ENCODE data around the gene MAFB.

MAFB gene

DNA sequence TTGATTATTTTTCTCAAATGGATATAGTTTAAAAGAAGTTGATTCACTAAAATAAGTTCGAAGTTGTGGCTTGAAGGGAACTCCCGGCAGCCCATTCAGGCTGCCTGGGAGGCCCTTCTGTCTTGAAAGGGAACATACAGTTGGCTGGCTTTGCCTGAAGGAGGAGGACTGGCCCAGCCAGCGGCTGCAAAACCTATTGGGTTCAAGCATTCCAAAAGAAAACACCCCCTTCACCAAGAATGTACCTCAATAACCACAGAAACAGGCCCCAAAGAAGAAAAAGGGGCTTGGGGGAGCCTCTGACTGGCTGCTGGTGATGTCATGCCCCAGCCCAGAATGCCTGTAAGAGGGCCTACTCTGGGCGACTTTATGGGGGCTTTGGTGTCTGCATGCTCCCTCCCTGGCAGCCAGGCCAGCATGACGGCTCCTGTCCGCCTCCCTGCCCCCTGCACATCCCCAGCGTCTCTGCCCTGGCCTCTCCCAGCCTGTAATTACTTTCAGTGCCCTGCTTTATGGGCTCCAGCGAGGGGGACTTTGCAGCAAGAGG lies 36.5 kb downstream of the MAFB start:
- DNase-seq: no peak

DNA sequence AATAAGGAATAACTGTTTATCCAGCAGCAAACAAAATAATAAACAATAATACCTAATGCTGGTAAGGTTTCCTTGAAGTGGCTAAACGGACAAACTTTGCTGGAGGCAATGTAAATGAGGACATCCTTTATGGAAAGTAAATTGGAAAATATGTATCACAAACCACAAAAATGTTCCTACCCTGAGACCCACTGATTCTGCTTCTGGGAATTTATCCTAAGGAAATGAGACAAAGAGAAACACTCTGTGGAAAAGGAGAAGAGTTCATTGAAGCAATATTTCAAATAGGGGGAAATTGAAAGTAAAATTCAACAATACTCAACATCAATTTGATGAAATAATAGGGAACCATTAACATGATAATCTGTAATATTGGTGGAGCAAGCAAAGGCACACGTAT lies 37.9 kb downstream of the MAFB start:
- DNase-seq: no peak

DNA sequence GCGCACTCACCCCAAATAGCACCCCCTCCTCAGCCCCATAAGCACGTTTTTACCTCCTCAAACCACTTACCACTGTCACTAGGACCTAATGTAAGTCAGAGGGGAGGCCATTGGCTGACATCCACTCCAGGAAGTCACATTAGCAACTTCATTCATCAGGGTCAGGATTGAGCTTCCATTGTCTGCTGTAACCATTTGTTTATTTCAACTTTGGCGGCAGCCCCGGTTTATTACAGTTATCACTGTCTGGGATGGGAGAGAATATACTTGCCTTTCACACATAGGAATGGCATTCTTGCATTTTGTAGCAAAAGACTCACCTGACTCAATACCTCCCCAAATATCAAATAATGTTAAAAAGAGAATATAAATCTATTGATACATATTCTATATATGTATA lies 38.3 kb downstream of the MAFB start:
- DNase-seq: no peak

DNA sequence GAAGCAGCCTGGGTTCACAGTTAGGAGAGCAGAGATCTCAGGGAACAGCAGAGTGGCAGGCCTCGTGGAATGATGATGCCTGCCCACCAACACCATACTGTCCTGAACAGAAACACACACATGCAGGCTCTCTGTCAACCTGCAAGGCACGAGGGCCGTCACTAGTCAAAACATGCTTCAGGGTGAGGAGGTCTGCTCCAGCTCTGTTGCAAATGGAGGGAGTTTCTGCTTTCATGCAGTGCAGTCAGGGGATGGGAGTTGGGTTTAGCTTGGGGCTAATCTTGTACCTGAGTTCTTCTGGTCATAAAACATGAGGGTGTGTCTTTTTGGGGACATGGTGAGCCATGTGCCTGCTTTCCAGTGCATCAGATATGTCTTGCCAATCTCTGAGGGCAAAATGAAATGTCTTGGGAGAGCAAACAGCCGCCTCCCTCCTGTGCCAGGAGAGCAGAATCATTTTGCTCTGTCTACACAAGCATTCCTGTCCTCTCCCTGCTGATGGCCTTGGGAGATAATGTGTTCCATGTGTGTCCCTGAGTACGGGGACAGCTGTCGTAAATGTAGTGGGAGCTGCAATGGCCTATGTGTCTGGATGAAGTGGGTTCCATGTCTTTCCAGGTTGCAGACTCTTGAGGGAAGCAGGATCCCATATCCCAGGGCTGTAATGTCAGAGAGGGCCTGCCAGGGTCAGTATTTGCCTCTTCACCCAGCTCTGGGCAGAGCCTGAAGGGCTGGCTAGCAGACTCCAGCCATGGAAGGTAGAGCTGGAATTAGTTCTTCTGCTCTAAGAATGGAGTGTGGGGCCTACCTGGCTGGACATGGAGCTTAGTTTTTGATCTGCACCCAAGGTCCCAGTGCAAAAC lies 40.6 kb downstream of the MAFB start:
- no peak for DNase-seq

DNA sequence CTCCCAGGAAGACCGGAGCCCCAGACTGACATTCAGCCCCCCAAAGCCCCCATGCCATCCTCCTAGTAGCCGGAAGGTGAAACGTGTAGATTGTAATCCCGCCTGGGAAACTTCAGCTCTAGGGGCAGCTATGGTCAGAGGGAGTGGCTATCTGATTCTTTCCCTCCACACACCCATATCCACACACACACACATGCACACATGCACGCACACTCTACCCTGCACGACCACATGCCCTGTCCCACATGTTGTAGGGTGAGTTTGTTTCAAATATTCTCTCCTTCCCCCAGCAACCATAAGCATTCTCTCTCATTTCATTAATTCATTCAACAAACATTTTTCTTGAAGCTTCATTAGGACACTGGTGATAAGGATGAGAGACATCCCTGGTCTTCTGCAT lies 42.2 kb downstream of the MAFB start:
- DNase-seq: no peak

DNA sequence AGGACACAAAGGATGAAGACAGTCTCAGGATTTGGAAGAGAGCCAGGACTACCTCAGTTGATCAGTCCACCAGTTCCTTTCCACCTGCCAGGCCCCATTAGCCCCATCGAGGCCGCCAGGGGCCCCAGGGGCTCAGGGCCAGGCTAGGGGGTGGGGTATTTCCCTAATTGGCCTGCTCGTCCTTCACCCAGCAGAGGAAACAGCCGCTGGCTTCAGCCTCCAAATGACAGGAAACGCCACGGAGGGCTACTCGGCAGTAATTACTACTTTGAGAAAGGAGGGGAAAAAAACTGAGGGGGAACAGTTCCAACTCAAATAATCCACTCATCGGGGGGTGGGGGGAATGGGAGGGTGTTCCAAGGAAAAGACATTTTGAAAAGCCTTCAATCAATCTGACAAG lies 42.7 kb downstream of the MAFB start:
- DNase-seq: no peak

DNA sequence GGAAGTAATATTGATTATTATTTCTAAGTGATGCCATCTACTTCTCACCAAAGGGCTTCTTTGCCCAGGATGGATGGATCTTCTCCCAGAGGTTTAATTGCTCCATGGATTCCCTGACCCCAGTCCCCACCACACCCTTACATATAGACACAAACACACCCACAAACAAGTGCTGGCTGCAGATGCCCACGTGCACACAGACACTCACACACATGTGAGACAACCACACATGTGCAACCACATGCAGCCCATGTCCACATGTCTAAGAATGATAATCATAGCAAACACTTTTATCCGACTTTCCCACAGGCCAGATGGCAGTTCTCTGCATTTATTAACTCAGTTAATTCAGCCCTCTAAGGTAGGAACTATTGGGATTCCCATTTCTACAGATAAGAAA lies 44.2 kb downstream of the MAFB start:
- no peak for DNase-seq

DNA sequence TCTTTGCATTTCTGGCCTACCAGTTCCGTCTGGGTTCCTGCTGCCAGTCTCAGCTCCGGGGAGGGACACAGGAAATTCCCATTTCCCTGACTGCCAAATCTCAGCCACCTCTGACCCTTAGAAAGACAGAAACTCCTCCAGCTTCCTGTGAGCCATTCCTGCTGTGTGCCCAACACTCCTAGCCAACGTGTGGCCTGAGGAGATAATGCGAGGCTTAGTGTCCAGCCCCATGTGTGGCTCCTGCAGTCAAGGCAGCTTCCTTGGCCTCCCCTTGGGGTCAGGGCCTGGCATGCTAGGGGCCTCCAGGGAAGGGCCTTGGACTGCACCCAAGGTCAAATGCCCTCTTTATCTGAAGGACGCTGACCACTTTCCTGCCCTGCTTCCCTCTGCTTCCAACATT lies 45.1 kb downstream of the MAFB start:
- no peak for DNase-seq

DNA sequence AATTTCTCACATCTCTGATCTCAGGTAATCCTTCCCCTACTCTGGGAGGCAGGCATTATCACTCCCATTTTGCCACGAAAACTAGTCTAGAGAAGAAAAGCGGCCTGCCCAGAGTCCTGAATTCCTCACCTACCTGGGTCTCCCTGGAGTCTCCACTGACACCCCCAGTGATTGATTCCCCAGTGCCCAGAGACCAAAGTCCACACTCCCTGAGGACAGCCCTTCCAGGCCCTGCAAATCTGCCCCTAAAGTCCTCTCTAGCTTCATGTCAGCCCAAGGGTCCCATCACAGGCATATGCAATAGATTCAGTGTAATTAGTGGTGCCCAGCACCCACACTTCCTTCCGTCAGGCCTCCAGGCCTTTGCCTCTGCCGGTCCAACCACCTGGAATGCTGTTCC lies 47.2 kb downstream of the MAFB start:
- DNase-seq: no peak

DNA sequence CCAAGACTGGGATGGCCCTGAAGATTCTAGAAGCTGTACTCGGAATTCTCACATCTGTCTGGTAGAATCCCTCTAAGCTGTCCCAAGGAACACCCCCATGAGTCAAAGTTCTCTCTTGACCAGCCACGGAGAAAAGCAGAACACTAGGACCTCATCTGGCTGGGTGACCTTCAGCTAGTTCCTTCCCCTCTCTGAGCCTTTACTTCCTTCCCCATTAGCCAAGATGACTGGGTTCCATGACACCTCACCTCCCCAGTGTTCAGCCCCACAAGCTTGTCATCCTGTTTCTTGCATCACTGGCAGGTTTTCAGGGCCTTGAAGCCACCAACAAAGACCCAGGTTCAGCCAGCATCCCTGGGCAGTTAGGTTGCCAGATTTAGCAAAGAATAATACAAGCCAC lies 47.8 kb downstream of the MAFB start:
- no peak for DNase-seq

DNA sequence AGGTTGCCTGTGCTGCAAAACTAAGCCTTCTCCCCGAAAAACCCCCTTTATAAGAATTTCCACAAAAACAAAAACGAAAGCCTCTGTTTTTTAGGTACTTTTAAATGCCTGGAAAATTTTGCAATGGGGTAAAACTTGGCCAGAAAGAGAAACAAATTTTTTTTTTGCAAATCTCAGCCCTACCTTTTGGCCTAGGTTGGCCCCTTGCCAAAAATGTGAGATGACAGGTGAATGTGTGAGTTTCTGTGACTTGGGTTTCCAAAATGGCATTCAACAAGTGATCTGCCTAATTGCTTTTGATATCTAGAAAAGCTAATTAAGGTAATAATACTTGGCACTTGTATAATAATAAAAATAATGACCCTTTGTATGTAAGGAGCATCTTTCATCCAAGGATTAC lies 48.4 kb downstream of the MAFB start:
- no peak for DNase-seq

DNA sequence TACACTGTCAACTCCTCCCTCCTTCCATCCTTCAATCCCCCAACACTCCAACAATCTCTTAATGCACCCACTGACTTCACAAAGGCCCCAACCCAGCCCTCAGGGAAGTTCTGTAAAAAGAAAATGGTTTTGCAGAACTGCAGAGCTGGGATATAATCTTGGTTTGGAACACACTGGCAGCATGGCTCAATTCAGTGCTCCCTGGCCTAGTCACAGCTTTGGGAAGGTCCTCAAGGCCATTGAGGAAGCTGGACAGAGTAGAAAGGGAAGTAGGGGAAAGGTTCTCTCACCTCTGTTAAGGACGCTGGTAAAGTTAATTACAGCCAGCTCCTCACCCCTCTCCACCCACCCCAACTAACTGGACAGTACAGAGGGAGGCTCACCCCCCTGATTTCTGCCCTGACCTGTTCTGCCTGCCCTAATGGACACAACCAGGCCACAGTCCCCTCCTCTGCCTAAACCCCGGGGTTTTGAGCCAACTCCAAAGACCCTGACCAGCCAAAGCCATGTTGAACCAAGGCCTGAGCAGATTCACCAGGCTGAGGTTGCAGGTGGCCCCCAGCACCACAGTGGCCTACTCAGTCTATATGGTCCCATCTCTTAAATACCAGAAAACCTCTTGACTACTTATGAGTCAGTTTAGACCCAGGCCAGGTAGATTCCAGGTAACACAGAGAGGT lies 49.2 kb downstream of the MAFB start:
- no peak for DNase-seq

DNA sequence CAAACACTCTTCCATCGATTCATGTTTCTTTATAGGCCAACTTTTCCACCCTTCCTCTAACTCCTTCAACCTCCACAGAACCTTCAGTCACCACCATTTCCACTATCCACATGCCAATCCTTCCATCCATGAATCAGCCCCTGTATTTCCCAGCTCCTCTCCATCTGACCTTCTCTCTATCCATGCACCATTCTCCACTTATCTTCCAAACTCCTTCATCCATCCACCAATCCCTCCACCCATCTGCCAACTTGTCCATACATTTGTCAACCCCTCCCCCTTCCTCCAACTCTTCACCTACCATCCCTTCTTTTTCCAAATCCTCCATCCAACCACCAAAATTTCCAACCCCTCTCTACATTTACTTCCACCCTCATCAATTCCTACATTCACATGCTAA lies 49.9 kb downstream of the MAFB start:
- DNase-seq: no peak

DNA sequence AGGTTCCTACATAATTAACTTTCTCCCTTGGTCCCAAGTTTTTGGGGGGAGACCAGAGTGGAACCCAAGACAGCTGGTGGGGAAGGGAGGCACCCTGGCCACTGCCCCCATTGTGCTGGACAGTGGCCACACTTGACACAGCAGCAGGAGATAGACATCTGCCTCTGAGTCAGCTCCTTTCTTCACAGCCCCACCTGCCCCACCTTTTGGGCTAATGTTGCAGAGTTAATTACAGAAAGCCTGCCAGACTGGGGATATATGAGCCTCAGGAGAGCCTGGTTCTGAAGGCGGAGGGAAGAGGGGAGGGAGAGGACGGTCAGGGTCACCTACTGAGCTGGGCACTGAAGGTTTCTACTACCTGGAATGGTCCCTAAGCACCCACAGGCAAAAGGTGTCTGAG lies 50.6 kb downstream of the MAFB start:
- DNase-seq: no peak

DNA sequence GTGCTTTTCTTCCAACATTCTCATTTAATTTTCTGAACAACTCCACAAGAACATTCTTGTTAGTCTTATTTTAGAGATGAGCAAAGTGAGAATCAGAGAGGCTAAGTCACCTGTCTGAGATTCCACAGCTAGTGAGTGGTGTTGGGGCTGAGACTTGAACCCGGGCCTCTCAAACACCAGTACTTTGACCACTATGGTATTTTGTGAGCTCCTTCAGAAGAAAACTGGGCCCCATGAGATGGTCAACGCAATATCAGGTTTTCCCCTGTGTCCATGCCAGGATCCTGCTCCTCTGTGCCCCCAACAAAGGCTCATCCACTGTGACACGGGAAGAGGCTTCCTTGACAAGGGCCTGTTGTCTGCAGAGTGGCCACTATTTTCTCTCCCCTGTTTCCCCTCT lies 51.9 kb downstream of the MAFB start:
- DNase-seq: no peak

DNA sequence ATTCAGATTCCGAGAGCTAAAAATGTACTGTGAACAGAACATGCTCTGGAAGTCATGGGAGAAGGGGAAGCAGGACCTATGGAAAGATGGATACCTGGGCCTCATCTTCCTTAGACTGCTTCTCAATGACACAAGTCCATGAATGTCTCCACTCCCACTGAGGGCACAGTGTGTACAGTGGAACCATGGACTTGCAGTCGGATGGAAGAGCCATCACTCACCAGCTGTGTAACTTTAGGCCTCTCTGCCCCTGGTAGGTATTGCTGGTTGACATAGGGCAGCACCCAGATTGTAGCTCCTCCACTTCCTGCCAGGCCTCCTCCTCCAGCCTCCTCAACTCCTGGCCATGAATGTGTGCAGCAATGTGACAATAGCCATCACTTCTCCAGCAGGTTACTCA lies 52.5 kb downstream of the MAFB start:
- DNase-seq: no peak

DNA sequence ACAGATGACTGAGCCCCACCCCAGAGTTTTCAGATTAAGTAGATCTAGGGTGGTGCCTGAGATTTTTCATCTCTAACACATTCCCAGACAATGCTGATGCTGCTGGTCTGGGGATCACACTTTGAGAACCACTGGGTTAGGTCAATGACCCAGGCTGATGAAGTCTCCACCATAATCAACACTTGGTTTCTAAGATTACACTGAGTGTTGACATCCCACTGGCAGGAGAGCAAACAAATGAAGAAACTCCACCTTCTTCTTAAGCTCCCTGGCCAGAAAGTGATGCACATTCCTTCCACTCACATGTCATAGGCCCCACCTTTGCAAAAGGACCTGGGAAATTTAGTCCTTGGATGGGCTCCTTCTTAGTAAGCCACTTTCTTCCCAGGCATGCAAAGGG lies 53.1 kb downstream of the MAFB start:
- DNase-seq: no peak

Measured in NCI-H187 treated with DMSO at 0.1 percent for 48 hours (cell line).